NCI-H146 (cell line): ENCODE data around the gene KEAP1.
"Not testable (repeated sequence)": the region's sequence is repeated elsewhere in the genome, so short reads cannot be mapped to it uniquely, and the experiment has no call there.

ENCODE experiments used
- DNase-seq: peaks from one replicate; lab custom pipeline; 2025; lab: John Stamatoyannopoulos, UW

KEAP1 gene

GRCh38 chr19:10503002-10503789 is at the start of gene KEAP1:
Gene KEAP1 (minus strand): TSS chr19:10503356. CDS start chr19:10500033, 3,323 bp downstream.
- peak; percentile 83 for DNase-seq

GRCh38 chr19:10552510-10553053 is 49.4 kb upstream of the KEAP1 start:
- no peak for DNase-seq

GRCh38 chr19:10551698-10552301 is 48.6 kb upstream of the KEAP1 start:
- DNase-seq: peak; percentile 30

GRCh38 chr19:10551006-10551405 is 47.9 kb upstream of the KEAP1 start:
- not testable (repeated sequence) for DNase-seq

- DNase-seq: no peak
Observed at GRCh38 chr19:10550336-10550735, 47.2 kb upstream of the KEAP1 start.

GRCh38 chr19:10549733-10550132 is 46.6 kb upstream of the KEAP1 start:
- DNase-seq: no peak

GRCh38 chr19:10548746-10549276 is 45.7 kb upstream of the KEAP1 start:
- no peak for DNase-seq

GRCh38 chr19:10546817-10547216 is 43.7 kb upstream of the KEAP1 start:
- DNase-seq: no peak

- no peak for DNase-seq
Observed at GRCh38 chr19:10544753-10545251, 41.6 kb upstream of the KEAP1 start.

GRCh38 chr19:10544242-10544752 is 41.1 kb upstream of the KEAP1 start:
- peak; percentile 39 for DNase-seq

GRCh38 chr19:10543420-10544241 is 40.5 kb upstream of the KEAP1 start, which contains the start of gene ATG4D:
Gene ATG4D (plus strand): TSS chr19:10543904. CDS start chr19:10544091, 187 bp downstream.
- peak; percentile 98 for DNase-seq

GRCh38 chr19:10543059-10543419 is 39.9 kb upstream of the KEAP1 start:
- no peak for DNase-seq

GRCh38 chr19:10539016-10539415 is 35.9 kb upstream of the KEAP1 start:
- not testable (repeated sequence) for DNase-seq

- no peak for DNase-seq
Observed at GRCh38 chr19:10538204-10538983, 35.2 kb upstream of the KEAP1 start.

GRCh38 chr19:10537668-10538067 is 34.5 kb upstream of the KEAP1 start:
- DNase-seq: no peak

GRCh38 chr19:10535613-10536012 is 32.5 kb upstream of the KEAP1 start:
- no peak for DNase-seq

GRCh38 chr19:10533646-10534386 is 30.7 kb upstream of the KEAP1 start:
- DNase-seq: no peak

- no peak for DNase-seq
Observed at GRCh38 chr19:10532457-10532856, 29.3 kb upstream of the KEAP1 start.

- DNase-seq: not testable (repeated sequence)
Observed at GRCh38 chr19:10526887-10527286, 23.7 kb upstream of the KEAP1 start.

- DNase-seq: no peak
Observed at GRCh38 chr19:10525636-10526035, 22.5 kb upstream of the KEAP1 start.
